ENCODE measurements around the gene SEC23B. TPM values are rescaled to one million over a fixed set of nuclear protein-coding genes. Genes with fewer than 3 reads are reported as not detected.

Gene SEC23B
- total and polyA plus RNA-seq, 2 donors (not counting 3 experiments of a cell fraction or from before 2014, with no cell fraction given) = 38.0 to 44.0 TPM

DNA sequence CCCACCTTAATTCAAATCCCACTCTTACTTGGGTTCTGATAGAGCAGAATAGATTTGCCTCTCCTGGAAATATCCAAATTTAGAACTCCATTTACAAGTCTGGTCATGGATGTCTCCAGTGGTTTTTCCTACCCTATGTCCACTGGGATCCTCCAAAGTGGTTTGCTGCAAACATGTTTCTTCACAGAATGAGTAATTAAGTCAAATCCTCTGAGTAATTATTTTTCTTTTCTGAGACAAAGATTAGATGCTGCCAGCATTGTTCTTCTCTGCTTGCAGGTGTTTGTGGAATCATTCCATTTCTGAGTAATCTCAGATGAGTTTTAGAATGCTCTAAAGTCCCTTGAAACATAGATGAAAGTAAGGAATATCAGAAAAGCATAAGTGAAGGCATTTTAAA is 102.0 kb downstream of the SEC23B start:
- Histone ChIP-seq H3K9me3 (replicated peaks; ENCODE audit: control insufficient read depth, insufficient read depth, low read length) (no peaks in the 10 kb centered on the region), H3K79me2 (ENCODE audit: control insufficient read depth, insufficient read depth, low read length) (no peaks in the 10 kb centered on the region), H3K9me1 (replicated peaks; ENCODE audit: control insufficient read depth, extremely low read depth, insufficient read depth, low read length) (no peaks in the 10 kb centered on the region), H4K20me1 (replicated peaks; ENCODE audit: control insufficient read depth, extremely low read depth, insufficient read depth, low read length) (no peaks in the 10 kb centered on the region), H3K9ac (replicated peaks; ENCODE audit: extremely low read depth, insufficient read depth, low read length) (no peak overlapping the region), H3K4me1 (ENCODE audit: control insufficient read depth, extremely low read depth, insufficient read depth, low read length) (no peaks in the 10 kb centered on the region), H3K4me3 (replicated peaks in 1 of 3; ENCODE audit: insufficient read depth in 1 of 3, low read depth in 1 of 3, low read length in 3 of 3) (no peak overlapping the region), H3K27ac (ENCODE audit: insufficient read depth, low read depth, low read length) (no peak overlapping the region), H3K4me2 (ENCODE audit: insufficient read depth, low read length) (no peak overlapping the region), H3K36me3 (ENCODE audit: control insufficient read depth in 2 of 2, extremely low read depth in 1 of 2, insufficient read depth in 2 of 2, low read length in 2 of 2) (no peaks in the 10 kb centered on the region), H2AFZ (ENCODE audit: low read depth, low read length) (no peak overlapping the region), H3K27me3 (ENCODE audit: control insufficient read depth in 2 of 2, insufficient read depth in 2 of 2, low read length in 2 of 2) (no peaks in the 10 kb centered on the region)
- DNase-seq (ENCODE audit: low read depth, low spot score) = peak; percentile 17
- POLR2A ChIA-PET = no interaction called here
- TF ChIP-seq EZH2 (IDR thresholded peaks at IDR 0.05; ENCODE audit: borderline replicate concordance, low read depth, low read length, severe bottlenecking) (no peak), POLR2AphosphoS5 (IDR thresholded peaks at IDR 0.05; ENCODE audit: insufficient read depth, low read depth, low read length) (no peak), MYC (IDR thresholded peaks at IDR 0.05; ENCODE audit: low read depth, low read length) (no peak), FOS (IDR thresholded peaks at IDR 0.05; ENCODE audit: borderline replicate concordance, insufficient read depth, low read length) (no peak), JUN (IDR thresholded peaks at IDR 0.05; ENCODE audit: borderline replicate concordance, insufficient read depth, insufficient read length, low read depth) (no peak), GATA2 (IDR thresholded peaks at IDR 0.05; ENCODE audit: insufficient read depth, insufficient read length, low read depth, low read length) (no peak), POLR2A (IDR thresholded peaks at IDR 0.05; ENCODE audit: low read depth, low read length) (no peak)
- TF ChIP-seq, protein P1, sequence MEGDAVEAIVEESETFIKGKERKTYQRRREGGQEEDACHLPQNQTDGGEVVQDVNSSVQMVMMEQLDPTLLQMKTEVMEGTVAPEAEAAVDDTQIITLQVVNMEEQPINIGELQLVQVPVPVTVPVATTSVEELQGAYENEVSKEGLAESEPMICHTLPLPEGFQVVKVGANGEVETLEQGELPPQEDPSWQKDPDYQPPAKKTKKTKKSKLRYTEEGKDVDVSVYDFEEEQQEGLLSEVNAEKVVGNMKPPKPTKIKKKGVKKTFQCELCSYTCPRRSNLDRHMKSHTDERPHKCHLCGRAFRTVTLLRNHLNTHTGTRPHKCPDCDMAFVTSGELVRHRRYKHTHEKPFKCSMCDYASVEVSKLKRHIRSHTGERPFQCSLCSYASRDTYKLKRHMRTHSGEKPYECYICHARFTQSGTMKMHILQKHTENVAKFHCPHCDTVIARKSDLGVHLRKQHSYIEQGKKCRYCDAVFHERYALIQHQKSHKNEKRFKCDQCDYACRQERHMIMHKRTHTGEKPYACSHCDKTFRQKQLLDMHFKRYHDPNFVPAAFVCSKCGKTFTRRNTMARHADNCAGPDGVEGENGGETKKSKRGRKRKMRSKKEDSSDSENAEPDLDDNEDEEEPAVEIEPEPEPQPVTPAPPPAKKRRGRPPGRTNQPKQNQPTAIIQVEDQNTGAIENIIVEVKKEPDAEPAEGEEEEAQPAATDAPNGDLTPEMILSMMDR (IDR thresholded peaks at IDR 0.05; ENCODE audit: extremely low read depth in 1 of 2, insufficient read depth in 1 of 2, low read depth in 1 of 2, low read length in 2 of 2) = no peak
- TF ChIP-seq, protein P2, sequence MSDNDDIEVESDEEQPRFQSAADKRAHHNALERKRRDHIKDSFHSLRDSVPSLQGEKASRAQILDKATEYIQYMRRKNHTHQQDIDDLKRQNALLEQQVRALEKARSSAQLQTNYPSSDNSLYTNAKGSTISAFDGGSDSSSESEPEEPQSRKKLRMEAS (IDR thresholded peaks at IDR 0.05; ENCODE audit: insufficient read depth, insufficient read length) = no peak
- intact Hi-C loops (cut with micrococcal nuclease) = no loop called here
- CTCF ChIA-PET = no interaction called here
- dilution Hi-C loops (cut with MboI; ENCODE audit: extremely low pct_ligation_motif_present, low sequenced_read_pairs) = no loop called here
- BruUV-seq (replicated peaks) = no TSS peak
- no peak for FAIRE-seq

MicroRNAs encoded within 50 kb of the gene (microRNA counts, 767-probe panel; counts per million panel counts)
- microRNA hsa-miR-3192 = 723 counts per million, percentile 96 among the panel's probes with 10 or more counts

Small RNA genes lying within 50 kb of the gene (microRNA-seq; reads per million reads assigned to microRNA genes)
- gene MIR3192 (ENCODE audit: borderline number of aligned reads, borderline replicate concordance) = not detected

Small RNA genes lying within 50 kb of the gene (small RNA-seq; reads per million reads assigned to genes)
- gene MIR3192 (ENCODE audit: insufficient read depth, insufficient read length, low read depth, low replicate concordance) (not detected), gene RN7SL638P (ENCODE audit: insufficient read depth, insufficient read length, low read depth, low replicate concordance) (not detected), gene RNU6ATAC34P (ENCODE audit: insufficient read depth, insufficient read length, low read depth, low replicate concordance) (not detected)

Other genes with a start within 250 kb of the SEC23B start
- 11.1 and 12.2 TPM in 2 replicates for gene ZNF133, start 219.4 kb upstream of the SEC23B start, total RNA-seq
- gene ZNF133, start 219.4 kb upstream of the SEC23B start, polyA plus RNA-seq = 13.8 and 15.1 TPM in 2 replicates
- gene DZANK1, start 40.9 kb upstream of the SEC23B start, total RNA-seq = 1.8 and 3.0 TPM in 2 replicates
- 0.97 and 1.1 TPM in 2 replicates for gene DZANK1, start 40.9 kb upstream of the SEC23B start, polyA plus RNA-seq
- 9.8 and 10.2 TPM in 2 replicates for gene POLR3F, start 40.5 kb upstream of the SEC23B start, total RNA-seq
- 2.7 and 4.5 TPM in 2 replicates for gene POLR3F, start 40.5 kb upstream of the SEC23B start, polyA plus RNA-seq
- gene RBBP9, start 10.7 kb upstream of the SEC23B start, total RNA-seq = 17.0 and 17.2 TPM in 2 replicates
- gene RBBP9, start 10.7 kb upstream of the SEC23B start, polyA plus RNA-seq = 8.5 and 9.1 TPM in 2 replicates
- 54.1 and 62.4 TPM in 2 replicates for gene SMIM26, start 59.5 kb downstream of the SEC23B start, total RNA-seq
- 54.0 and 92.0 TPM in 2 replicates for gene SMIM26, start 59.5 kb downstream of the SEC23B start, polyA plus RNA-seq
- 50.8 and 62.9 TPM in 2 replicates for gene DTD1, start 80.1 kb downstream of the SEC23B start, total RNA-seq
- 39.6 and 48.2 TPM in 2 replicates for gene DTD1, start 80.1 kb downstream of the SEC23B start, polyA plus RNA-seq

Data from endothelial cell of umbilical vein (primary cell).